A673 (cell line): ENCODE measurements around the gene GINS1. TPM values are rescaled to one million over a fixed set of nuclear protein-coding genes. Genes with fewer than 3 reads are reported as not detected.

Source experiments
- BruUV-seq: library from RNA; stranded (reverse); fragments of 400-500 nt; replicated peaks from 2 replicates; lab custom pipeline; 2021; lab: Mats Ljungman, UMichigan
- CTCF ChIA-PET: fragments of 300-600 bp; sonication (Branson Sonifier 250); formaldehyde crosslinking; loops from one replicate; lab custom pipeline; 2022; ENCODE audit warnings: antibody characterized with exemption; lab: Charles Lee
- POLR2A ChIA-PET: fragments of 300-600 bp; sonication (Branson Sonifier 250); formaldehyde crosslinking; loops from one replicate; lab custom pipeline; 2022; ENCODE audit warnings: antibody characterized with exemption; ENCODE audit not compliant: low non-redundant PET; lab: Charles Lee
- DNase-seq: peaks from one replicate; pipeline ENCODE4 v3.0.0-alpha.2; 2015; ENCODE audit warnings: low spot score
- H3K27ac ChIP-seq: fragments of 200-600 bp; sonication (generic); 2 replicates; pipeline ENCODE4 v1.5.1; 2016; ENCODE audit warnings: mixed run types, low read depth, mild to moderate bottlenecking, mixed read lengths, antibody characterized with exemption, low read length; ENCODE audit not compliant: poor library complexity, severe bottlenecking
- H3K27me3 ChIP-seq: fragments of 200-600 bp; sonication (generic); replicated peaks from 2 replicates; pipeline ENCODE4 v1.6.1; 2017; ENCODE audit warnings: mixed run types, low read depth, mild to moderate bottlenecking, mixed read lengths, antibody characterized with exemption, low read length; ENCODE audit not compliant: insufficient read depth, poor library complexity
- H3K36me3 ChIP-seq: fragments of 200-600 bp; sonication (generic); 2 replicates; pipeline ENCODE4 v1.6.1; 2016; ENCODE audit warnings: mixed run types, mild to moderate bottlenecking, mixed read lengths, antibody characterized with exemption, low read length; ENCODE audit not compliant: insufficient read depth, poor library complexity, severe bottlenecking
- H3K4me1 ChIP-seq: fragments of 200-600 bp; sonication (generic); 2 replicates; pipeline ENCODE4 v1.6.1; 2017; ENCODE audit warnings: mixed run types, mild to moderate bottlenecking, mixed read lengths, antibody characterized with exemption, low read length; ENCODE audit not compliant: insufficient read depth, poor library complexity, severe bottlenecking
- H3K4me3 ChIP-seq: fragments of 200-600 bp; sonication (generic); 2 replicates; pipeline ENCODE4 v1.5.1; 2016; ENCODE audit warnings: low read depth, mixed run types, mild to moderate bottlenecking, mixed read lengths, low read length; ENCODE audit not compliant: poor library complexity, severe bottlenecking
- H3K9me3 ChIP-seq: fragments of 200-600 bp; sonication (generic); 2 replicates; pipeline ENCODE4 v1.6.1; 2016; ENCODE audit warnings: mixed run types, low read depth, mild to moderate bottlenecking, mixed read lengths, antibody characterized with exemption, low read length; ENCODE audit not compliant: poor library complexity, severe bottlenecking
- EZH2 ChIP-seq: fragments of 200-600 bp; sonication (generic); IDR thresholded peaks from 2 replicates; pipeline ENCODE4 v1.6.1; 2017; ENCODE audit warnings: borderline replicate concordance, low read depth, mild to moderate bottlenecking, mixed read lengths, antibody characterized with exemption, low read length; ENCODE audit not compliant: poor library complexity, severe bottlenecking
- intact Hi-C: fragments of 100-400 bp; cut with micrococcal nuclease; formaldehyde crosslinking; loops from one replicate; pipeline ENCODE4 v1.10.0; 2022; ENCODE audit not compliant: unreplicated experiment
- total RNA-seq: library from RNA; stranded (reverse); gene quantifications from 2 replicates; pipeline ENCODE4 v1.2.3, GENCODE V29; 2021
- TF ChIP-seq, protein P1 (sequence below): fragments of 300-800, 200-600 bp; sonication (generic); conservative IDR thresholded peaks from 2 replicates; pipeline ENCODE4 v1.5.1; 2017; ENCODE audit warnings: low read depth, mild to moderate bottlenecking, antibody characterized with exemption, low read length, moderate library complexity, mixed read lengths

Gene GINS1
- total RNA-seq, 1 experiment from 2014 or later, result 62.6 TPM

- H3K36me3 ChIP-seq, result peaks cover 33% of the 10 kb centered on the region
- TF ChIP-seq, protein P1, sequence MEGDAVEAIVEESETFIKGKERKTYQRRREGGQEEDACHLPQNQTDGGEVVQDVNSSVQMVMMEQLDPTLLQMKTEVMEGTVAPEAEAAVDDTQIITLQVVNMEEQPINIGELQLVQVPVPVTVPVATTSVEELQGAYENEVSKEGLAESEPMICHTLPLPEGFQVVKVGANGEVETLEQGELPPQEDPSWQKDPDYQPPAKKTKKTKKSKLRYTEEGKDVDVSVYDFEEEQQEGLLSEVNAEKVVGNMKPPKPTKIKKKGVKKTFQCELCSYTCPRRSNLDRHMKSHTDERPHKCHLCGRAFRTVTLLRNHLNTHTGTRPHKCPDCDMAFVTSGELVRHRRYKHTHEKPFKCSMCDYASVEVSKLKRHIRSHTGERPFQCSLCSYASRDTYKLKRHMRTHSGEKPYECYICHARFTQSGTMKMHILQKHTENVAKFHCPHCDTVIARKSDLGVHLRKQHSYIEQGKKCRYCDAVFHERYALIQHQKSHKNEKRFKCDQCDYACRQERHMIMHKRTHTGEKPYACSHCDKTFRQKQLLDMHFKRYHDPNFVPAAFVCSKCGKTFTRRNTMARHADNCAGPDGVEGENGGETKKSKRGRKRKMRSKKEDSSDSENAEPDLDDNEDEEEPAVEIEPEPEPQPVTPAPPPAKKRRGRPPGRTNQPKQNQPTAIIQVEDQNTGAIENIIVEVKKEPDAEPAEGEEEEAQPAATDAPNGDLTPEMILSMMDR, result no peak
- no peak for TF ChIP-seq EZH2
These were observed 73.9 kb downstream of the GINS1 start for GRCh38 chr20:25481235-25481917.

DNA sequence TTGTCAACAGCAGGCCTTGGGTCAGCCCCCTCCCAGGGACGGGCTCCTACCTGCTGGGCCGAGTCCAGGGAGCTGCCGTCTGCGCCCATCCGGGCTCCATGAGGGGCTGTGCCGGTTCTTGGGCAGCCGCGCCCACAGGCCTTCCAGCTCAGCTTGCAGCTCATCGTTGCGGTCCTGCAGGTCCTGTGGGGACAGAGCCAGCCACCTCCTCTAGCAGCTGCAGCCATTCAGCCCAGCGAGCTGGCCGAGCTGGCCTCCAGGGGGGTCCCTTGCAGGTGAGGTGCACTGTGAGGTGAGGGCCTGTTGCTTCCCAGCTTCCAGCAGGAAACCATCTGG, 74.4 kb downstream of the GINS1 start:
- TF ChIP-seq, protein P1, result no peak
- TF ChIP-seq EZH2, result no peak
- ChIA-PET CTCF (no interaction called here), POLR2A (no interaction called here)
- intact Hi-C loops, result no loop called here
- H3K4me3 ChIP-seq, result no peak overlapping the region
- BruUV-seq, result no TSS peak
- H3K27me3 ChIP-seq, result no peaks in the 10 kb centered on the region
- no peak overlapping the region for H3K27ac ChIP-seq
- H3K9me3 ChIP-seq, result no peaks in the 10 kb centered on the region
- peaks cover 33% of the 10 kb centered on the region for H3K36me3 ChIP-seq
- no peak for DNase-seq
- H3K4me1 ChIP-seq, result no peaks in the 10 kb centered on the region

More at GRCh38 chr20:25481235-25481917, 73.9 kb downstream of the GINS1 start:
- intact Hi-C loops, result no loop called here
- Histone ChIP-seq H3K27ac (no peak overlapping the region), H3K27me3 (no peaks in the 10 kb centered on the region), H3K4me1 (no peaks in the 10 kb centered on the region), H3K9me3 (no peaks in the 10 kb centered on the region), H3K4me3 (no peak overlapping the region)
- no peak for DNase-seq
- ChIA-PET CTCF (no interaction called here), POLR2A (no interaction called here)
- BruUV-seq, result no TSS peak

DNA sequence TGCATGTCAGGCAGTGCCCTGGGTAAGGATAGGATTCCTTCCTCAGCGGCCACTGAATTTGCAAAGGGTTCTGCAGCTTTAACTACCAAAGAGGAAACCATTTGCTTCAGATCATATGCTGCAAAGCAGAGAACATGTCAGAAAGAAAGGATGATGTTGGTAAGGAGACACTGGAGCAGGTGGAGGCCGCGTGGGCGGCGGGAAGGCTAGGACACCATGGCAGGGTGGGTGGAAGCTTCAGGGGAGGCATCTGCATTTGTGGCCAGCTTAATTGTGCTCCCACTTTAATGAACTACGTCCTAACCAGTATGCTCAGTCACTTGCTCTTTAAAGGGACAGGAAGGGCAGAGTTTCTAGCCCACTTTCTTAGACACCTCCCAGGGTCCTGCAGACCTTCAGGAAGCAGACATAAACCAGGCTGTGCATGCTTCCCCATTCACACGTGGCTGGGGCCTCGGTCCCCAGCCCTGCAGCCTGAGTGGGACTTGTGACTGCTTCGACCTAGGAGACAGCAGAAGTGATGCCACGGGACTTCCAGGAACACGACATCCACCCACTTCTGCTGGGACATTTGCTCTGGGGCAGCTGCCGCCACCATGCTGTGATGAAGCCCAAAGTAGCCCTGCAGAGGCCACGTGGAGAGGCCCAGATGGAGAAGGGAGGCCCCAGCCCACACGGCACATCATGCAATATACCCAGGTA, 76.1 kb downstream of the GINS1 start:
- Histone ChIP-seq H3K4me1 (no peaks in the 10 kb centered on the region), H3K27me3 (no peaks in the 10 kb centered on the region), H3K36me3 (peaks cover 29% of the 10 kb centered on the region), H3K27ac (no peak overlapping the region), H3K9me3 (no peaks in the 10 kb centered on the region), H3K4me3 (no peak overlapping the region)
- DNase-seq, result no peak
- CTCF ChIA-PET, result no interaction called here
- BruUV-seq, result no TSS peak
- intact Hi-C loops, result no loop called here
- TF ChIP-seq, protein P1, result no peak
- no peak for TF ChIP-seq EZH2
- POLR2A ChIA-PET, result no interaction called here
